Activated T-cell treated with anti-CD3 and anti-CD28 coated beads, Interleukin-2, amount 50 U/mL, for 24 hours (primary cell): ENCODE results near the gene PBX2.
A peak's percentile ranks its signal among the peaks of the same experiment; 100 is the strongest.
"Not testable (repeated sequence)": the region's sequence is repeated elsewhere in the genome, so short reads cannot be mapped to it uniquely, and the experiment has no call there.

Experiments used
- DNase-seq: peaks from one replicate; pipeline ENCODE4 v3.0.0-alpha.2; 2020
- H3K27ac Mint-ChIP-seq: 2 replicates; pipeline ENCODE4 v1.8.0; 2020; ENCODE audit warnings: mild to moderate bottlenecking, mixed read lengths
- H3K27me3 Mint-ChIP-seq: 2 replicates; pipeline ENCODE4 v1.8.0; 2020; ENCODE audit warnings: mixed read lengths
- H3K36me3 Mint-ChIP-seq: 2 replicates; pipeline ENCODE4 v1.8.0; 2020; ENCODE audit warnings: low read depth, mixed read lengths
- H3K4me1 Mint-ChIP-seq: 2 replicates; pipeline ENCODE4 v1.8.0; 2020; ENCODE audit warnings: low read depth, mixed read lengths
- H3K4me3 Mint-ChIP-seq: 2 replicates; pipeline ENCODE4 v1.8.0; 2020; ENCODE audit warnings: mild to moderate bottlenecking, moderate library complexity, mixed read lengths
- H3K9me3 Mint-ChIP-seq: 2 replicates; pipeline ENCODE4 v1.8.0; 2020; ENCODE audit warnings: mixed read lengths

PBX2 gene

GRCh38 chr6:32186151-32186840, 3.7 kb downstream of the PBX2 start:
- H3K36me3 Mint-ChIP-seq = peaks cover 84% of the 10 kb centered on the region
- H3K9me3 Mint-ChIP-seq, H3K27me3 Mint-ChIP-seq: not testable (repeated sequence)
- peak; percentile 33 for DNase-seq
- peak overlapping the region; percentile 53 for H3K4me3 Mint-ChIP-seq
- peak overlapping the region; percentile 92 for H3K27ac Mint-ChIP-seq
- peaks cover 70% of the 10 kb centered on the region for H3K4me1 Mint-ChIP-seq

GRCh38 chr6:32185681-32186131, 4.3 kb downstream of the PBX2 start:
- peaks cover 70% of the 10 kb centered on the region for H3K4me1 Mint-ChIP-seq
- DNase-seq = peak; percentile 70
- H3K27me3 Mint-ChIP-seq, H3K9me3 Mint-ChIP-seq: not testable (repeated sequence)
- H3K27ac Mint-ChIP-seq = peak overlapping the region; percentile 92
- peaks cover 86% of the 10 kb centered on the region for H3K36me3 Mint-ChIP-seq
- H3K4me3 Mint-ChIP-seq = peak overlapping the region; percentile 53

- Mint-ChIP-seq H3K27me3 (no peaks in the 10 kb centered on the region), H3K36me3 (peaks cover 93% of the 10 kb centered on the region), H3K4me3 (no peak within 1 kb of the TSS), H3K27ac (peak within 1 kb of the TSS; percentile 82), H3K4me1 (peaks cover 82% of the 10 kb centered on the region), H3K9me3 (no peaks in the 10 kb centered on the region)
- DNase-seq = peak; percentile 28
Measured at GRCh38 chr6:32184084-32184640, 5.8 kb downstream of the PBX2 start, which contains the start of gene AGER. TSS of gene AGER (minus strand) at chr6:32184253. CDS start at chr6:32184222, 31 bp downstream.

- no peaks in the 10 kb centered on the region for H3K9me3 Mint-ChIP-seq
- H3K27ac Mint-ChIP-seq = peak overlapping the region; percentile 82
- H3K4me1 Mint-ChIP-seq = peaks cover 82% of the 10 kb centered on the region
- H3K36me3 Mint-ChIP-seq = peaks cover 93% of the 10 kb centered on the region
- no peak overlapping the region for H3K4me3 Mint-ChIP-seq
- DNase-seq = no peak
- H3K27me3 Mint-ChIP-seq = no peaks in the 10 kb centered on the region
Measured at GRCh38 chr6:32183483-32184083, 6.4 kb downstream of the PBX2 start.

- DNase-seq = no peak
- Mint-ChIP-seq H3K9me3 (no peaks in the 10 kb centered on the region), H3K4me3 (no peak overlapping the region), H3K27ac (peak overlapping the region; percentile 82), H3K27me3 (no peaks in the 10 kb centered on the region), H3K4me1 (peaks cover 77% of the 10 kb centered on the region), H3K36me3 (peaks cover 92% of the 10 kb centered on the region)
Measured at GRCh38 chr6:32183030-32183429, 7.0 kb downstream of the PBX2 start.

GRCh38 chr6:32182555-32182981, 7.4 kb downstream of the PBX2 start:
- no peak for DNase-seq
- peak overlapping the region; percentile 82 for H3K27ac Mint-ChIP-seq
- H3K27me3 Mint-ChIP-seq = no peaks in the 10 kb centered on the region
- H3K4me1 Mint-ChIP-seq = peaks cover 74% of the 10 kb centered on the region
- H3K36me3 Mint-ChIP-seq = peaks cover 87% of the 10 kb centered on the region
- no peak overlapping the region for H3K4me3 Mint-ChIP-seq
- H3K9me3 Mint-ChIP-seq = no peaks in the 10 kb centered on the region

- H3K27me3 Mint-ChIP-seq = no peaks in the 10 kb centered on the region
- H3K4me1 Mint-ChIP-seq = peaks cover 74% of the 10 kb centered on the region
- peaks cover 82% of the 10 kb centered on the region for H3K36me3 Mint-ChIP-seq
- no peaks in the 10 kb centered on the region for H3K9me3 Mint-ChIP-seq
- peak overlapping the region; percentile 82 for H3K27ac Mint-ChIP-seq
- DNase-seq = no peak
- no peak overlapping the region for H3K4me3 Mint-ChIP-seq
Measured at GRCh38 chr6:32181915-32182529, 8.0 kb downstream of the PBX2 start.

GRCh38 chr6:32181148-32181702, 8.8 kb downstream of the PBX2 start:
- Mint-ChIP-seq H3K4me1 (peaks cover 74% of the 10 kb centered on the region), H3K4me3 (no peak overlapping the region), H3K9me3 (no peaks in the 10 kb centered on the region), H3K27me3 (no peaks in the 10 kb centered on the region), H3K36me3 (peaks cover 74% of the 10 kb centered on the region), H3K27ac (peak overlapping the region; percentile 99)
- no peak for DNase-seq

- DNase-seq = no peak
- H3K27me3 Mint-ChIP-seq = no peaks in the 10 kb centered on the region
- peaks cover 72% of the 10 kb centered on the region for H3K4me1 Mint-ChIP-seq
- peak overlapping the region; percentile 94 for H3K4me3 Mint-ChIP-seq
- no peaks in the 10 kb centered on the region for H3K9me3 Mint-ChIP-seq
- H3K27ac Mint-ChIP-seq = peak overlapping the region; percentile 99
- peaks cover 64% of the 10 kb centered on the region for H3K36me3 Mint-ChIP-seq
Measured at GRCh38 chr6:32179766-32180405, 10.1 kb downstream of the PBX2 start.

GRCh38 chr6:32178547-32179440, 11.2 kb downstream of the PBX2 start:
- H3K9me3 Mint-ChIP-seq = no peaks in the 10 kb centered on the region
- H3K4me1 Mint-ChIP-seq = peaks cover 78% of the 10 kb centered on the region
- no peak for DNase-seq
- peak overlapping the region; percentile 99 for H3K27ac Mint-ChIP-seq
- H3K4me3 Mint-ChIP-seq = peak overlapping the region; percentile 94
- H3K27me3 Mint-ChIP-seq = no peaks in the 10 kb centered on the region
- peaks cover 56% of the 10 kb centered on the region for H3K36me3 Mint-ChIP-seq

- peak; percentile 87 for DNase-seq
- Mint-ChIP-seq H3K36me3 (peaks cover 48% of the 10 kb centered on the region), H3K4me1 (peaks cover 78% of the 10 kb centered on the region), H3K27ac (peak within 1 kb of the TSS; percentile 99), H3K9me3 (no peaks in the 10 kb centered on the region), H3K4me3 (peak within 1 kb of the TSS; percentile 94), H3K27me3 (no peaks in the 10 kb centered on the region)
Measured at GRCh38 chr6:32177788-32178546, 12.0 kb downstream of the PBX2 start, which contains the start of gene RNF5. TSS of gene RNF5 (plus strand) at chr6:32178405. CDS start at chr6:32178512, 107 bp downstream.

- Mint-ChIP-seq H3K27ac (peak overlapping the region; percentile 99), H3K4me3 (peak overlapping the region; percentile 94), H3K27me3 (no peaks in the 10 kb centered on the region), H3K4me1 (peaks cover 76% of the 10 kb centered on the region), H3K36me3 (peaks cover 41% of the 10 kb centered on the region), H3K9me3 (no peaks in the 10 kb centered on the region)
- DNase-seq = no peak
Measured at GRCh38 chr6:32177183-32177787, 12.7 kb downstream of the PBX2 start.
